Measurements from ENCODE around the gene PPP1R15B.

Gene PPP1R15B

DNA sequence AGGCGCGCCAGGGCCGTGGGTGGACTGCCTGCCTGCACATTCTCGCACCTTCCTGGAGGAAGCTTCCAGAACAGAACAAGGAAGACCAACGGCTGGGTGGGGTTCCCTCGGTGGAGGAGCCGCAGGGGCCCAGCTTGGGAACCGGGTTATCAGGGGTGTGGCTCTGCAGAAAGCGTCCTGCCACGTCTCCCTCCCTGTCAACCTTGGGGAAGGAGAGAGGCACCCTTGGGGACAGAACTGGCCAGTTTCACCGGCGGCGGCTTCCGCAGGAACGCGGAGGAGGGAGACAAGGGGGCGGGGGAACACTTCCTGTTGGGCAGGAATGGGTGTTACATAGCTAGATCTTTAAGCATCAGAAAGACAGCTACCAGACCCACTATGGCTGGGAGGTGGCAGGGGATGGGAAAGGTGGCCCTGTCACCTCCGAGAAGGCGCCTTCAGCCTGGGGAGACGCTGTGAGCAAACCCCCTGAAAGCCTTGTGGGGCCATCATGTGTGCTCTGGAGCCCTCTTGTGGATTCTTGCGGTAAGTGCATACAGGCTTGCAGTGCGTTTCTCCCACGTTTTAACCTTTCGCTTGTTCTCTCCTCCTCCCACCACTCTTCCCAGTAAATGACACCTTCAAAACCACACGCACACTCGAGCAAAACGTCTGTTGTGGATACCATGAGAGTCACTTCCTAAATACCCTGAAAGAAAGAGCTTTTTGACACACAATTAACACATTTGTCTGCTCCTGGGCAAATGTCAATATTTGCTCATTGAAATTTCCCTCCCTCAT, 48.1 kb downstream of the PPP1R15B start:
- peak; percentile 79 for DNase-seq

DNA sequence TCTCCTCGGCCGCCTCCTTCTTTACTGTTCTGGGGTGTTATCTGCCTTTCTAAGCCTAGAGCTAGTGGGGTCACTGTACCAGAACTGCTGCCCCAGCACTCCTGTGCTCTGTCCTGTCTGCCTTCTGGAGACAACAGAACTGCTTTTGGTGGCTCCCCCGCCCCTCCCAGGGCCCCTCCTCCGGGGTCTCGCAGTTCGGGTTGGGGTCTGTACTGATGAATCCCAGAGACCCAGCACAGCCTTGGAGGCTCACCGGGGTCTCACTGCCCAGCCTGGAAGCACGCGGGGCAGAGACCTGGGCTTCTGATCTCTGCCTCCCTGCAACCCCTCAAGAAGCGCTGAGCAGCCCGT, 48.7 kb downstream of the PPP1R15B start:
- DNase-seq = no peak

DNA sequence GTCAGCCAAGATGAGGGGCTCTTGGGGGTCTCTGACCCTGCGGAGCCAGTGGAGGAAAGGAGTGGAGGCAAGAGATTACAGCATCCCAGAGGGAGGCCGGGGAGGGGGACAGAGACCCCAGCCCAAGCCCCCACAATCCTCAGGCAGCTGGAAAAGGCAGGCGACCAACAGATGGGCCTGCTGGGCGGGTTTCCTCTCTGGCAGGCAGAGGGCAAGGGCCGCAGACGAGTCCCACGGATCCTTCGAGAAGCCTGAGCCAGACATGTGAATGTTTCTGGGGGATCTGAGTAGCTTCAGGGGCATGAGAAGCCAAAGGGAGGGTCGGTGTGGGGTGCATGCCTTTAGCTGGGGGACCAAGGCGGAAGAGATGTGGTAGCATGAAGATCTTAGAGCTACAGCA, 49.8 kb downstream of the PPP1R15B start:
- no peak for DNase-seq

DNA sequence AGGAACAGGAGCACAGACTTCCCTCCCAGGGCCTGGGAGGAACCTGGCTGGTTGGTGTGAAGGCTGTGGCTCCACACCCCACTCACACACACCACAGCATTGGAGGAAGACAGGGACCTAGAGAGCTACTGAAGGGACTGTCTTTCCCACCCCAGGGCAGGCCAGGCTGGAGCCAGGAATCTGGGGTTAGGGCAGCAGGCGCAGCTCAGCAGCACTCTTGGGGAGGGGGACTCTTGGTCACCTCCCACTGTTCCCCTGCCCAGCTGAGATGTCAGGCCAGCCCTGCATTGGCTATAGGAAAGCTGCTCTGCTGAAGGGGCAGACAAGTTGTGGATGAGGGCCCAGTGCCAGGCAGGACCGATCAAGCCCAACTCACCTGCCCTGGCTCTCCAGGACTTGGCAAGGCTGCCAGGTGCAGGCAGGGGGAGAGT, 50.3 kb downstream of the PPP1R15B start:
- DNase-seq = no peak

DNA sequence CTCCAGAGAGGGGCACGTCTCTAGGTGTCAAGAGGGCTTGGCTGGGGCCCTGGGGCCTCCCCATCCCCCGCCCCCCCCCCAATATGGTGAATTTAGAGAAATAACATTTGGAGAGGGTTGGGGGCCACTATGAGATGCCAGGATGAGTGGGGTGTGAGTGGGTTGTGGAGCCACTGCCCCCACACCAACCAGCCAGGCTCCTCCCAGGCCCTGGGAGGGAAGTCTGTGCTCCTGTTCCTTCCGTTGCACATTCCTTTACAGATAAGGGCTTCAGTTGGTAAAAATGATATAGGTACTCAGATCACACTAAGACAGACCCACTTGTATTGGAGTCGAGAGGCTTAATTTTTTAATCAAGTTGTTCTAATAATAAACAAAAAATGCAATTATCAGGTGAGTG, 51.3 kb downstream of the PPP1R15B start:
- no peak for DNase-seq

DNA sequence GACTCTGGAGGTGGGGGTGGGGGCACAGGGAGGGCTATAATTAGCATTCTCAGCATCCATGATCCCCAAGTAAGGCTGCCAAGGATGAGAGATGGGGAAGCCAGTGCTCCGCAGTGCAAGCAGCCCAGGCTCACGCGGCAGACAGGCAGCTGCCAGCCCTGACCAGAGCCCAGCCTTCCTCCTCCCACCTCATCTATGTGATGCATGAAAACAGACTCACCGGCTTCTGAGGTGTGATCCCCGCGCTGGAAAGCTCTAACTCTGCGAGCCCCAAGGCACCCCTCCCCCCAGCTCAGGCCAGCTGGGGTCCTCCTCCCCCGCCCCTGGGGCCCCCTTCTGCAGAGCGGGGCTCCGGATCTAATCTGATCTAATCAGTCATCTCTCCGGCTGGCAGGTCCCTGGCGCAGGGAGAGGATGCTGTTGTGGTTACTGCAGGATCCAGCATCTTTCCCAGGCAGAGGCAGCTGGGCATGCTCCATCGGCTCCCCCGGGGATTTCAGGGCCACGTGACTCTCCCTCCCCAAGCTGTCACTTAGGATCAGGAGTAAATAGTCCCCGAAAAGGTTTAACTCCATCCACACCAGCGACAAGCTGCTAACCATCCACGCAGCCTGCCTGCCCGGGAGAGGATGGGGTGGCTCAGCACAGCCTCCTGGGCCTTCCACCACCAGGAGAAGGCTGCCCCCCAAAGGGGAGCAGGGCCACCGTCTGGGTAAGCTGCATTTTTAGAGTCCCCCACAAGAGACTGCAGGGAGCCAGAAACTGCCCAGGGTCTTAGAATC, 52.0 kb downstream of the PPP1R15B start, which contains the start of gene PLEKHA6:
Gene PLEKHA6 (minus strand): TSS at position 456 of the 782 bp plus-strand sequence. CDS start 86,202 bp downstream, outside the sequence.
- no peak for DNase-seq

DNA sequence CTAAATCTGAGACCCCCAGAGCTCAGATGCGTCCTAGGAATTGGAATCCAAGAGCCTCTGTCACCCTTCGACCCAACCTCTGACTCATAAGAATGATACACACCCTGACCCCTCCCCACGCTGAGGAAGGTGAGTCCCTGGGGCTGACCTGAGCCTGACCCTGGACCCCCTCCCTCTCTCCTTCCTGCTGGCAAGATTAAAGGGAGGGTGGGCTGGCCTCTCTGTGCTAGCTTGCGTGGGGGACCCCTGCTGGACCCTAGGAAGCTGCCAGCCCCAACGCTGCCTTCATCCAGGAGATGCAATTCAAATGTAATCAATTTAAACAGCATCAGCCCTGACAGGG, 52.5 kb downstream of the PPP1R15B start:
- DNase-seq = no peak

DNA sequence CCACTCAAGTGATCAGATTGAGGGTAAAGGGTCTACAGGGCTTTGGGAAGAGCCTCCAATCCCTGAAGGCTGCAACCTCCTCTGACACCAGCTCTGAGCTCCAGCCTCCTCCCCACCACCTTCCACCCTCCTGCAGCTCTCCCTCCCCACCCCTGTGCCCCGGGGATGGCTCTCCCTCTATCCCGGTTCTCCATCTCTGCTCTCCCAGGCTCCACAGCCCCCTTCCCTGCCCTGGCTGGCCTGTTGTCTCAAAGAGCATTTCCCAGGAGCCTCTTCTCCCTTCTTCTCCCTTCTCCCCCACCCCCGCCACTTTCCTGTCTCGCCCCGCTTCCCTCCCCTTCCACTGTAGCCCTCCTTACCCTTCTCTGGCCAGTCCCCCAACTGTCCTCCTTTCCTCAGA, 53.0 kb downstream of the PPP1R15B start:
- DNase-seq = no peak

DNA sequence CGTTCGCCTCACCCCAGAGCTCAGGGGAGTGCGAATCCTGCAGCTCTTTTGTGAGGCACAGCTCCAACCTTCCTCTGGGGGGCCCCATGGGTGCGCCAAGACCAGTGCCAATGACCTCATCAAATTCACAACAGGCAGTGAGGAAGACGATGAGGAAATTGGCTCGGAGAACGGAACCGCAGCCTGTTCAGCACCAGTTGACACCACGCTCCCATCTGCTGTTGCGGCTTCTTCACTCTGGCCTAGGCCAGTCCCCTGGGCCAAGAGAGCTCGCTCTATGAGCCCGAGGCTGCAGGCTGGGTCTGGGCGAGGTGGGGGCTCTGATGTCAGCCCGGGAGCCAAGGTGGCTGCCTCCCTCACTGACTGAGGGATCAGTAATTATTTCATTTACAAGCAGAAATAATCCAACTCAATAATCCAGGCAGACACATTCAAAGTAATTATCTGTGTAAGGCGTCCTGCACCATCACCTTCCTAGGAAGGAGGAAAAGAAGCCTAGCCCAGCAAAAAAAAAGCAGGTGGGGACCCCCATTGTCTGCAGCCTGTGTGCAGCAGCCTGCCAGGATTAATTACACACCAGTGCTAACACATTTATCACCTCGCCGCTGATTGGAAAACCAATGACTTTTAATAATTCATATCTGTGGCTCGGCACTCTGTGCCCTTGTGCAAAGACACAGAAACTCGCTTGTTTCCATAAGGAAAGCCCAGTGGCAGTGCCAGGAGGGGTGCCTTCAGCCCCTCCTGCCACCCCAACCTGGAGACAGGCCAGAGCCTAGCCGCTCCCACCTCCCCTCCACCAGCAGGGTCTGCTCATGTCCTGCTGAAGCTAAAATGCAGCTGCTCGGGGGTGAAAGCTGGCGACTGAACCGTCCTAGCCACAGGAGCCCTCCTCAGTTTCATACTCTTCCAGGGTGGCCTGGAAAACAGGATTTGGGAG, 53.8 kb downstream of the PPP1R15B start:
- no peak for DNase-seq

DNA sequence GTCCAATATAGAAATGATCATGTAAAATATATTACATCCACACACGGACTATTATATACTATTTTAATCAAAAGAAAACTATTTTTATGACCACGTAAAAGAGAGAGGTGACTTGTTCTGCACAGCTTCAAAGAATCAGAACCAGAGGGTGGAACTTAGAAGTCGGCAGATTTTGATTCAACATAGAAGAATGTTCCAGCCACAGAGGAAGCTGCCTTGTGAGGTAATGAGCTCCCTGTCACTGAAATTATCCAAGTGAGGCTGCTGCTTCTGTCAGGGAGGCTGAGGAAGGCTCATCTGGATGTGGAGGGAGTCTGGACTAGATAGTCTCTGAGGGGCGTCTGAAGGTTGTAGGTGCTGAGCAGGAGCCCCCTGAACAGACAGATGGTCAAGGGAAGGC, 54.6 kb downstream of the PPP1R15B start:
- DNase-seq = no peak

DNA sequence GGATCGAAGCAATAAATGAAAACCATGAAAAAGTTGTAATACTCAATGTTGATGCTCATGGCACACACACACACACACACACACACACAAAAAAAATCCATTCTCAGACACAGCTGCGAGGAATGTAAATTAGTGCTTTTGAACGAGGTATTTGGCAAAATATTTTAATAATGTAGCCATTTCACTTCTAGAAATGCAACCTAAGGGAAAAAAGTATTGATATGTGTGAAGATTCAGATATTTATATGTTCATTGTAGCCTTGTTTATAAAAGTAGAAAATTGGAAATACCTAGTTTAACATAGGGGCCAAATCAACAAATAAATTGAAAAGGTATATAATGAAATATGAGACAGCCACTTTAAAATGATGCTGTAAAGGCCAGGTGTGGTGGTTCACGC, 55.7 kb downstream of the PPP1R15B start:
- no peak for DNase-seq

DNA sequence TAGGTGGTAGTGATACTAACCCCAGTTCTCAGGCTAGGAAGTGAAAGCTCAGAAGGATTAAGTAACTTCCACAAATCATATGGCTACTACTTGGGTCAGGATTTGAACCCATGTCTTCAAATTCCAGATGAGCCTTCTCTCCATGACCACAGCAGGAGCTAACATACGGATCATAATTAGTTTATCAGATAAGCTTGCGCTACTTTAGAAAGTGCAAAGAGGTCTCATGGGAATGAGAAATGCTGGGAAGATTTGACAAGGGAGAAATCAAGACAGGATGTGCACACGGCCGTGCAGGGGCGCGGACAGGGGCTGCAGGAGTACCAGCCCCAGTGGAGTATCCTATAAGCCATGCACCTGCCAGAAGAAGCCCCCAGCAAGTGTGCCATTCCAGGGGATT, 57.0 kb downstream of the PPP1R15B start:
- no peak for DNase-seq

All from CD4-positive, alpha-beta T cell treated with Interleukin-6 for 4 hours (primary cell).